NB4 (cell line): ENCODE measurements around the gene CIITA.

Experiments
- MYC ChIP-seq: IDR thresholded peaks from 2 replicates; pipeline ENCODE4 v1.6.1; 2011; ENCODE audit warnings: low read depth, low read length
- POLR2A ChIP-seq: IDR thresholded peaks from 2 replicates; pipeline ENCODE4 v1.6.1; 2011; ENCODE audit warnings: mild to moderate bottlenecking; ENCODE audit not compliant: insufficient read length; ENCODE audit errors: extremely low read depth
- TF ChIP-seq, protein P1 (sequence below): IDR thresholded peaks from 2 replicates; pipeline ENCODE4 v1.6.1; 2011; ENCODE audit warnings: low read depth, low read length
- TF ChIP-seq, protein P2 (sequence below): IDR thresholded peaks from one replicate; pipeline ENCODE4 v1.5.1; 2012; ENCODE audit warnings: low read depth, low read length

GRCh38 chr16:10984509-10984908, 107.5 kb downstream of the CIITA start:
- TF ChIP-seq POLR2A = no peak
- TF ChIP-seq, protein P1, sequence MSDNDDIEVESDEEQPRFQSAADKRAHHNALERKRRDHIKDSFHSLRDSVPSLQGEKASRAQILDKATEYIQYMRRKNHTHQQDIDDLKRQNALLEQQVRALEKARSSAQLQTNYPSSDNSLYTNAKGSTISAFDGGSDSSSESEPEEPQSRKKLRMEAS = no peak
- TF ChIP-seq, protein P2, sequence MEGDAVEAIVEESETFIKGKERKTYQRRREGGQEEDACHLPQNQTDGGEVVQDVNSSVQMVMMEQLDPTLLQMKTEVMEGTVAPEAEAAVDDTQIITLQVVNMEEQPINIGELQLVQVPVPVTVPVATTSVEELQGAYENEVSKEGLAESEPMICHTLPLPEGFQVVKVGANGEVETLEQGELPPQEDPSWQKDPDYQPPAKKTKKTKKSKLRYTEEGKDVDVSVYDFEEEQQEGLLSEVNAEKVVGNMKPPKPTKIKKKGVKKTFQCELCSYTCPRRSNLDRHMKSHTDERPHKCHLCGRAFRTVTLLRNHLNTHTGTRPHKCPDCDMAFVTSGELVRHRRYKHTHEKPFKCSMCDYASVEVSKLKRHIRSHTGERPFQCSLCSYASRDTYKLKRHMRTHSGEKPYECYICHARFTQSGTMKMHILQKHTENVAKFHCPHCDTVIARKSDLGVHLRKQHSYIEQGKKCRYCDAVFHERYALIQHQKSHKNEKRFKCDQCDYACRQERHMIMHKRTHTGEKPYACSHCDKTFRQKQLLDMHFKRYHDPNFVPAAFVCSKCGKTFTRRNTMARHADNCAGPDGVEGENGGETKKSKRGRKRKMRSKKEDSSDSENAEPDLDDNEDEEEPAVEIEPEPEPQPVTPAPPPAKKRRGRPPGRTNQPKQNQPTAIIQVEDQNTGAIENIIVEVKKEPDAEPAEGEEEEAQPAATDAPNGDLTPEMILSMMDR = no peak
- TF ChIP-seq MYC = no peak
